GM12878 (cell line): ENCODE measurements around the gene CCDC51. TPM values are rescaled to one million over a fixed set of nuclear protein-coding genes. Genes with fewer than 3 reads are reported as not detected.

ENCODE experiments used
- ATAC-seq: fragments of 200-7000 bp; cut with Tn5 transposase; 3 replicates; pipeline ENCODE4 v1.9.1; 2020; ENCODE audit warnings: mild to moderate bottlenecking, moderate library complexity
- BruUV-seq: library from RNA; stranded (reverse); fragments of 400-500 nt; replicated peaks from 2 replicates; lab custom pipeline; 2021; lab: Mats Ljungman, UMichigan
- CTCF ChIA-PET: fragments of 300-600 bp; sonication (Branson Sonifier 250); formaldehyde crosslinking; extraction: SDS; loops from one replicate; lab custom pipeline; 2021; ENCODE audit warnings: inconsistent platforms; lab: Yijun Ruan, JAX
- POLR2A ChIA-PET: fragments of 350-600 bp; formaldehyde crosslinking; extraction: SDS; loops from one replicate; lab custom pipeline; 2021; ENCODE audit warnings: inconsistent platforms; lab: Charles Lee
- RAD21 ChIA-PET: fragments of 300-600 bp; sonication (Branson Sonifier 250); formaldehyde crosslinking; loops from one replicate; lab custom pipeline; 2023; ENCODE audit warnings: antibody characterized with exemption; ENCODE audit not compliant: unreplicated experiment; lab: Charles Lee
- SMC1A ChIA-PET: fragments of 300-600 bp; sonication (Branson Sonifier 250); formaldehyde crosslinking; loops from one replicate; lab custom pipeline; 2023; ENCODE audit not compliant: unreplicated experiment, uncharacterized antibody; lab: Charles Lee
- DNase-seq: peaks from one replicate; pipeline ENCODE4 v3.0.0-alpha.2; 2011; ENCODE audit warnings: low read depth, low spot score
- FAIRE-seq: peaks from 3 replicates; lab custom pipeline; 2011; peaks lifted over from hg19 to GRCh38; lab: Jason Lieb, UNC
- H2AFZ ChIP-seq: 2 replicates; pipeline ENCODE4 v1.6.0; 2011; ENCODE audit warnings: low read depth, low read length, control low read depth; ENCODE audit not compliant: control insufficient read depth
- H3K27ac ChIP-seq: 2 replicates; pipeline ENCODE4 v1.5.1; 2011; ENCODE audit warnings: control low read depth; ENCODE audit not compliant: control insufficient read depth, insufficient read depth
- H3K27me3 ChIP-seq, 2 experiments: replicated peaks in 1 of 2; 2 replicates each; pipeline versions ENCODE4 v1.6.0 to v1.6.1; 2011; ENCODE audit warnings: low read length in 1 of 2; ENCODE audit not compliant: control insufficient read depth in 2 of 2, insufficient read depth in 2 of 2
- H3K36me3 ChIP-seq, 2 experiments: 2 replicates each; pipeline ENCODE4 v1.5.1; 2011; ENCODE audit warnings: low read length in 1 of 2; ENCODE audit not compliant: control insufficient read depth in 2 of 2, insufficient read depth in 2 of 2
- H3K4me1 ChIP-seq: 2 replicates; pipeline ENCODE4 v1.6.1; 2011; ENCODE audit warnings: mild to moderate bottlenecking, low read length, moderate library complexity, mixed read lengths; ENCODE audit not compliant: control insufficient read depth, insufficient read depth
- H3K4me2 ChIP-seq: 2 replicates; pipeline ENCODE4 v1.6.0; 2011; ENCODE audit warnings: control low read depth; ENCODE audit not compliant: control insufficient read depth, insufficient read depth
- H3K4me3 ChIP-seq: fragments of 200-600 bp; sonication (generic); 2 replicates; pipeline ENCODE4 v1.5.1; 2016
- H3K79me2 ChIP-seq: 2 replicates; pipeline ENCODE4 v1.6.0; 2011; ENCODE audit warnings: low read length; ENCODE audit not compliant: control insufficient read depth, insufficient read depth
- H3K9ac ChIP-seq: 2 replicates; pipeline ENCODE4 v1.8.0; 2011; ENCODE audit warnings: low read length, control low read depth, mixed read lengths; ENCODE audit not compliant: control insufficient read depth, insufficient read depth
- H3K9me3 ChIP-seq: replicated peaks from 3 replicates; pipeline ENCODE4 v1.5.1; 2011; ENCODE audit warnings: mild to moderate bottlenecking, low read length; ENCODE audit not compliant: control insufficient read depth, insufficient read depth
- H4K20me1 ChIP-seq: 2 replicates; pipeline ENCODE4 v1.6.0; 2011; ENCODE audit not compliant: control insufficient read depth, insufficient read depth
- CBX3 ChIP-seq: fragments of 200-600 bp; sonication (generic); IDR thresholded peaks from 2 replicates; pipeline ENCODE4 v1.6.1; 2016; ENCODE audit warnings: low read depth, borderline replicate concordance
- CHD4 ChIP-seq: fragments of 200-600 bp; sonication (generic); IDR thresholded peaks from 2 replicates; pipeline ENCODE4 v1.6.1; 2016; ENCODE audit warnings: mild to moderate bottlenecking
- E4F1 ChIP-seq: fragments of 450-650 bp; IDR thresholded peaks from 2 replicates; pipeline ENCODE4 v1.6.1; 2018; ENCODE audit warnings: borderline replicate concordance, mild to moderate bottlenecking; ENCODE audit not compliant: partially characterized antibody
- NFIC ChIP-seq: IDR thresholded peaks from 2 replicates; pipeline ENCODE4 v1.6.1; 2012; ENCODE audit warnings: low read depth, mild to moderate bottlenecking, inconsistent platforms, low read length, moderate library complexity
- PAX8 ChIP-seq: fragments of 450-650 bp; IDR thresholded peaks from 2 replicates; pipeline ENCODE4 v1.6.1; 2017; ENCODE audit warnings: mild to moderate bottlenecking, moderate library complexity
- SIN3A ChIP-seq: IDR thresholded peaks from 2 replicates; pipeline ENCODE4 v1.6.1; 2012; ENCODE audit warnings: low read depth, low read length, improper control_type of control experiment
- WGBS: methylation state at CpG from one replicate; pipeline ENCODE4 v1.1.6; 2016; ENCODE audit warnings: low lambda C conversion rate; ENCODE audit not compliant: insufficient replicate concordance, insufficient coverage; ENCODE audit errors: missing lambda C conversion rate; 5-methylcytosine and 5-hydroxymethylcytosine counted together
- in situ Hi-C: fragments of 300-500 bp; cut with MboI; formaldehyde crosslinking; loops from 9 replicates; pipeline ENCODE4 v1.14.3; 2018; ENCODE audit warnings: mixed read lengths
- intact Hi-C: fragments of 100-400 bp; cut with micrococcal nuclease; formaldehyde crosslinking; loops from one replicate; pipeline ENCODE4 v1.14.2; 2022; ENCODE audit not compliant: unreplicated experiment
- polyA plus RNA-seq, 11 experiments: library from polyadenylated mRNA; depleted of rRNA in 4 of 11; unstranded in 6 of 11; stranded (reverse) in 5 of 11; fragments of >200 nt; fragmentation: Nextera tagmentation in 4 of 11; fragmentation: Illumina TruSeq in 1 of 11; extraction: Ambion mirVana in 4 of 11; extraction: Trizol in 1 of 11; gene quantifications; 1 replicate in 1 of 11; 2 replicates in 10 of 11; pipeline versions ENCODE4 v1.2.1 to v1.2.3, GENCODE V29; 2011 to 2016; ENCODE audit warnings: inconsistent platforms in 2 of 11, missing spikeins in 2 of 11, low read depth in 1 of 11
- total RNA-seq, 4 experiments: library from RNA; depleted of rRNA in 3 of 4; stranded (reverse); fragments of >200 nt in 3 of 4; fragmentation: Illumina TruSeq in 1 of 4; extraction: Trizol in 1 of 4; gene quantifications; 2 replicates each; pipeline versions ENCODE4 v1.2.1 to v1.2.3, GENCODE V29; 2013 to 2021

The CCDC51 gene
- total and polyA plus RNA-seq, 10 of the 15 experiments (the other 5 are each of a cell fraction or from before 2014, with no cell fraction given) = 10.6 to 54.9 (median 28.5) TPM

GRCh38 chr3:48418651-48419050 lies 21.3 kb downstream of the CCDC51 start:
- no peak for ATAC-seq
- H3K79me2 ChIP-seq = no peaks in the 10 kb centered on the region
- no peaks in the 10 kb centered on the region for H3K4me1 ChIP-seq
- POLR2A ChIA-PET = no interaction called here
- FAIRE-seq = no peak
- CTCF ChIA-PET = interaction anchor here (0.7 to 22.0 kb wide), 3 partner anchors 18 to 130 kb away, joined by 3 to 757 read pairs (median 4); partner anchors contain the start of genes CCDC51 and TMA7
- no peaks in the 10 kb centered on the region for H3K9me3 ChIP-seq
- no peak for DNase-seq
- RAD21 ChIA-PET = interaction anchor here (1.8 to 1.9 kb wide), 2 partner anchors 18 kb away, joined by 5 read pairs; no protein-coding TSS in a partner anchor
- in situ Hi-C loops (no loop called here), intact Hi-C loops (no loop called here)
- 38% methylated on average over 9 of the region's 9 CpGs for WGBS
- no peak overlapping the region for H3K4me3 ChIP-seq
- H2AFZ ChIP-seq = no peak overlapping the region
- no peak for TF ChIP-seq CHD4
- TF ChIP-seq CBX3 = no peak
- TF ChIP-seq E4F1 = no peak
- no peak for TF ChIP-seq SIN3A
- TF ChIP-seq PAX8 = no peak
- no peak for TF ChIP-seq NFIC
- H4K20me1 ChIP-seq = no peaks in the 10 kb centered on the region
- H3K27me3 ChIP-seq = no peaks in the 10 kb centered on the region
- H3K9ac ChIP-seq = no peak overlapping the region
- H3K27ac ChIP-seq = no peak overlapping the region
- SMC1A ChIA-PET = interaction anchor here (2.6 kb wide), 1 partner anchor 17 kb away, joined by 8 read pairs; no protein-coding TSS in a partner anchor
- no peak overlapping the region for H3K4me2 ChIP-seq
- BruUV-seq = no TSS peak
- H3K36me3 ChIP-seq = no peaks in the 10 kb centered on the region
